Measurements from ENCODE around the gene PCMT1.

- TF ChIP-seq CTCF (IDR thresholded peaks at IDR 0.05), result no peak
- no peak for TF ChIP-seq POLR2AphosphoS5 (IDR thresholded peaks at IDR 0.05)
- TF ChIP-seq POLR2A (IDR thresholded peaks at IDR 0.05), result no peak
- TF ChIP-seq EP300 (IDR thresholded peaks at IDR 0.05; ENCODE audit: low read depth), result no peak
These were observed 26.3 kb upstream of the PCMT1 start for GRCh38 chr6:149723262-149723661.

All from transverse colon (tissue), 4 donors.